ENCODE results near the gene NOC4L.
"Not testable (repeated sequence)": the region's sequence is repeated elsewhere in the genome, so short reads cannot be mapped to it uniquely, and the experiment has no call there.

The NOC4L gene

GRCh38 chr12:132131952-132132351, 12.3 kb upstream of the NOC4L start:
- H3K4me3 ChIP-seq (ENCODE audit: insufficient read depth, low read length, poor library complexity, severe bottlenecking), result no peak overlapping the region
- H3K9me3 ChIP-seq (ENCODE audit: insufficient read depth, low read length), result no peaks in the 10 kb centered on the region
- H3K9ac ChIP-seq (ENCODE audit: low read length), result no peak overlapping the region
- H3K27ac ChIP-seq (ENCODE audit: low read depth, low read length), result no peak overlapping the region
- no peaks in the 10 kb centered on the region for H4K20me1 ChIP-seq (ENCODE audit: low read depth, low read length)
- no peaks in the 10 kb centered on the region for H3K27me3 ChIP-seq (ENCODE audit: low read length)
- H3K36me3 ChIP-seq (ENCODE audit: low read length), result peaks cover 17% of the 10 kb centered on the region
- no peak for TF ChIP-seq CTCF (IDR thresholded peaks at IDR 0.05; ENCODE audit: insufficient read depth, low read length, poor library complexity, severe bottlenecking)
- no peak for TF ChIP-seq EZH2phosphoT487 (conservative IDR thresholded peaks at IDR 0.05; ENCODE audit: low read length)
- H3K79me2 ChIP-seq (ENCODE audit: insufficient read depth, low read length), result no peaks in the 10 kb centered on the region
- H3K4me2 ChIP-seq (ENCODE audit: low read depth, low read length, poor library complexity, severe bottlenecking), result no peak overlapping the region
- H3K9me2 ChIP-seq (replicated peaks; ENCODE audit: insufficient read depth, low read length), result no peaks in the 10 kb centered on the region
- H3F3A ChIP-seq (ENCODE audit: insufficient read depth), result peaks cover 6% of the 10 kb centered on the region; the same call in 1 of the 2 replicates
- no peak overlapping the region for H2AFZ ChIP-seq (ENCODE audit: low read depth, low read length, severe bottlenecking)

- H3K9ac ChIP-seq (ENCODE audit: low read length), result no peak overlapping the region
- no peak for TF ChIP-seq CTCF (IDR thresholded peaks at IDR 0.05; ENCODE audit: insufficient read depth, low read length, poor library complexity, severe bottlenecking)
- no peak for TF ChIP-seq EZH2phosphoT487 (conservative IDR thresholded peaks at IDR 0.05; ENCODE audit: low read length)
- no peaks in the 10 kb centered on the region for H3K9me3 ChIP-seq (ENCODE audit: insufficient read depth, low read length)
- H3K79me2 ChIP-seq (ENCODE audit: insufficient read depth, low read length), result no peaks in the 10 kb centered on the region
- no peak overlapping the region for H2AFZ ChIP-seq (ENCODE audit: low read depth, low read length, severe bottlenecking)
- H3K27me3 ChIP-seq (ENCODE audit: low read length), result no peaks in the 10 kb centered on the region
- H4K20me1 ChIP-seq (ENCODE audit: low read depth, low read length), result no peaks in the 10 kb centered on the region
- peaks cover 10% of the 10 kb centered on the region; the same call in 1 of the 2 replicates for H3F3A ChIP-seq (ENCODE audit: insufficient read depth)
- H3K4me3 ChIP-seq (ENCODE audit: insufficient read depth, low read length, poor library complexity, severe bottlenecking), result no peak overlapping the region
- peaks cover 9% of the 10 kb centered on the region for H3K36me3 ChIP-seq (ENCODE audit: low read length)
- H3K9me2 ChIP-seq (replicated peaks; ENCODE audit: insufficient read depth, low read length), result no peaks in the 10 kb centered on the region
- no peak overlapping the region for H3K4me2 ChIP-seq (ENCODE audit: low read depth, low read length, poor library complexity, severe bottlenecking)
- no peak overlapping the region for H3K27ac ChIP-seq (ENCODE audit: low read depth, low read length)
Observed at GRCh38 chr12:132132609-132133430, 11.4 kb upstream of the NOC4L start.

- Histone ChIP-seq H3K9me3 (ENCODE audit: insufficient read depth, low read length) (no peaks in the 10 kb centered on the region), H4K20me1 (ENCODE audit: low read depth, low read length) (no peaks in the 10 kb centered on the region), H3K4me3 (ENCODE audit: insufficient read depth, low read length, poor library complexity, severe bottlenecking) (no peak overlapping the region), H3K27me3 (ENCODE audit: low read length) (no peaks in the 10 kb centered on the region), H3K9me2 (replicated peaks; ENCODE audit: insufficient read depth, low read length) (no peaks in the 10 kb centered on the region), H3K9ac (ENCODE audit: low read length) (no peak overlapping the region), H3K4me2 (ENCODE audit: low read depth, low read length, poor library complexity, severe bottlenecking) (no peak overlapping the region), H3K27ac (ENCODE audit: low read depth, low read length) (no peak overlapping the region), H3K79me2 (ENCODE audit: insufficient read depth, low read length) (no peaks in the 10 kb centered on the region), H3K36me3 (ENCODE audit: low read length) (no peaks in the 10 kb centered on the region), H2AFZ (ENCODE audit: low read depth, low read length, severe bottlenecking) (no peak overlapping the region), H3F3A (ENCODE audit: insufficient read depth) (0 out of 2 replicates have a peak, but pooled peaks cover 4% of the 10 kb centered on the region)
- TF ChIP-seq EZH2phosphoT487 (conservative IDR thresholded peaks at IDR 0.05; ENCODE audit: low read length) (no peak), CTCF (IDR thresholded peaks at IDR 0.05; ENCODE audit: insufficient read depth, low read length, poor library complexity, severe bottlenecking) (no peak)
Observed at GRCh38 chr12:132133952-132134652, 10.2 kb upstream of the NOC4L start.

GRCh38 chr12:132134653-132135183, 9.5 kb upstream of the NOC4L start:
- not testable (repeated sequence) for H2AFZ ChIP-seq (ENCODE audit: low read depth, low read length, severe bottlenecking); H3K9ac ChIP-seq (ENCODE audit: low read length)

GRCh38 chr12:132136226-132136625, 8.0 kb upstream of the NOC4L start:
- not testable (repeated sequence) for H3K9me2 ChIP-seq (replicated peaks; ENCODE audit: insufficient read depth, low read length); H3K27ac ChIP-seq (ENCODE audit: low read depth, low read length); H3K27me3 ChIP-seq (ENCODE audit: low read length); H3K4me2 ChIP-seq (ENCODE audit: low read depth, low read length, poor library complexity, severe bottlenecking); H4K20me1 ChIP-seq (ENCODE audit: low read depth, low read length); H3F3A ChIP-seq (ENCODE audit: insufficient read depth); H3K36me3 ChIP-seq (ENCODE audit: low read length); H3K9me3 ChIP-seq (ENCODE audit: insufficient read depth, low read length); H3K9ac ChIP-seq (ENCODE audit: low read length); H2AFZ ChIP-seq (ENCODE audit: low read depth, low read length, severe bottlenecking); H3K4me3 ChIP-seq (ENCODE audit: insufficient read depth, low read length, poor library complexity, severe bottlenecking); H3K79me2 ChIP-seq (ENCODE audit: insufficient read depth, low read length)

More at GRCh38 chr12:132134653-132135183, 9.5 kb upstream of the NOC4L start:
- H3K4me2 ChIP-seq (ENCODE audit: low read depth, low read length, poor library complexity, severe bottlenecking); H3K79me2 ChIP-seq (ENCODE audit: insufficient read depth, low read length); H4K20me1 ChIP-seq (ENCODE audit: low read depth, low read length); H3K4me3 ChIP-seq (ENCODE audit: insufficient read depth, low read length, poor library complexity, severe bottlenecking); H3K36me3 ChIP-seq (ENCODE audit: low read length); H3K27ac ChIP-seq (ENCODE audit: low read depth, low read length); H3K9me2 ChIP-seq (replicated peaks; ENCODE audit: insufficient read depth, low read length); H3F3A ChIP-seq (ENCODE audit: insufficient read depth); H3K9me3 ChIP-seq (ENCODE audit: insufficient read depth, low read length); H3K27me3 ChIP-seq (ENCODE audit: low read length): not testable (repeated sequence)

All from SU-DHL-6 (cell line).